Jurkat, Clone E6-1 (cell line): ENCODE results near the gene RITA1.

Source experiments
- DNase-seq: peaks from one replicate; pipeline ENCODE4 v3.0.0-alpha.2; 2011; ENCODE audit warnings: low read depth, low spot score
- H3K4me3 ChIP-seq: 2 replicates; pipeline ENCODE4 v1.5.1; 2011; ENCODE audit warnings: mild to moderate bottlenecking, low read length, control low read depth, moderate library complexity

Gene RITA1

DNA sequence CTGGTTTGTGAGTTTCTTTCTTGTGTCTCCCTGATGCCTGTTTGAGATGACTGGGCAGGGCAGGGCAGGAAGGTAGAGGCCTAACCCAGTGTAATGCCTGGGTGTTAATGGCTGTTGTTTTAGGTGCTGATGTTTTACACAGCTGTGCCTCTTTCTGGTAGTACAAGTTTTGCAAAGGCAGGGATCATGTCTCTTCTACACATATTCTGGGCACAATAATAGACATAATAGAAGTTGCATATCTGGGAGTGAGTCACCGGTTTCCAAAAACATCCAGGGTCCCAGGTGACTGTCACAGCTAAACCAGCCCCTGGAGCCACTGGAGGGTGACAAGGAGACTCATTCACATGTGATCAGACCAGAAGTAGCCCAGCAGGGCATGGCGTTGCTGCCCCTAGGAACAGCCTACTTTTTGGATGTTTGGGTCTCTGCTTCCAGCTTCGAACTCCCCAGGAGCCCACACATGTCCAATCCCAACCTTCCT is 53.8 kb downstream of the RITA1 start:
- H3K4me3 ChIP-seq = no peak overlapping the region
- DNase-seq = no peak

DNA sequence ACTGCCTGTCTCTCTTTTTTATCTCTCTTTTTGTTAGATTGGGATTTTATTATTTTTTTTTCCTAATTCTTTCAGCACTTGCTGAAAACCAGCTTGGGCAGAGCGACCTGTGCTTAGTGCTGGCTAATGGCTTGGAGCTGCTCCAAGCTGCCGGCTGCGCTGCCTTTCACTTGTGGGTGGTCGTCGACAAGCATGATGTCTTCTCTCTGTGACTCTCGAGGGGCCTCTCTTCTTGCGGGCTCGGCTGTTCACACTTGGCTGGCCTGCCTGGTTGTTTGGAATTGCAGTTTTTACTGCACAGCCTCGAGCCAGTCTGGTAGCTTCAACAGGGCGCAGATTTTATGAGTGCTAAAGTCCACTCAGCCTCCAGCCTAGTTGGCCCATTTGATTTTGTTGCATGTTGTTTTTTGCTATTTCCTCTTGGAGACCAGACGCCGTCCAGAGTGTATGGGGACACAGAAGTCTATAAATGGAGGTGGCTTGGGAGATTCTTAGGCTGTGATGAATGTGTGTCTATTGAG is 54.4 kb downstream of the RITA1 start:
- no peak overlapping the region for H3K4me3 ChIP-seq
- no peak for DNase-seq

DNA sequence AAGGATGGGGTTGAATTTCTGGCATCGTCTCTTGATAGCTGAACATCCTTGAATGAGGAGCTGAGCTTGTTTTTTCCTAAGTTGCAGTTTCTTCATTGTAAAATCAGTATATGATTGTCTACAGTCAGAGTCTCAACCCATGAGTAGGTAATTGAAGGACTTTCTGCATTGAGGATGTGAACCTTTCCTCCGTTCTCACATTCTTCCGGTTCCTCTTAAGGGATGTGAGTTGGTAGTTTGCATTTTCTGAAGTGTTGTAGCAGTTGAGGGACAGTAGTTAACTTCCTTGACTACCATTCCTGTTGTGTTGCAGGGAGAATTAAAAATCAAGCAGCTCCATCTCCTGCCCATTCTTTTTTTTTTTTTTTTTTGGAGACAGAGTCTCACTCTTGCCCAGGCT is 54.9 kb downstream of the RITA1 start:
- H3K4me3 ChIP-seq = no peak overlapping the region
- no peak for DNase-seq

- no peak for DNase-seq
- H3K4me3 ChIP-seq = no peak overlapping the region
Observed at GRCh38 chr12:113241191-113242025, 55.9 kb downstream of the RITA1 start.
